HuH-7 (cell line): ENCODE results near the gene LILRA1.
"Not testable (repeated sequence)": the region's sequence is repeated elsewhere in the genome, so short reads cannot be mapped to it uniquely, and the experiment has no call there.

Experiments
- DNase-seq: peaks from one replicate; pipeline ENCODE4 v3.0.0; 2011; ENCODE audit warnings: low spot score

Gene LILRA1

DNA sequence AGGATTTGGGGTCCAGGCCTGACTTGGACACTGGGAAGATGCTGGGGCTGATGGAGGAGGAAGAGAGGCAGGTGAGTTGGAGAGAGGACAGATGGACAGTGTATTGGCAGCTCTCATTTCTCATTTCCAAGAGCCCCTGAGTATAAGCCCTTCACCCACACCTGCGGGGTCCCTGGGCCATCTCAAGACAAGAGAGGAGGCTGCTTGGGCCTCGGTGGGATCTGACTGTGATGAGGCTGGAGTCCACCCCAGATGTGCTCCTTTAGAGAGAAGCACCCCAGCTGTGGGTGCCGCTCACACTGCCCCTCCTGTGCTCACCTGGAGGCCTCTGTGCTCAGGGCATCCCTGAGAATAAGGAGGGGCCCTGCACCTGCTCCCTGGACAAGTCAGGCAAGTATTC, 16.1 kb upstream of the LILRA1 start:
- DNase-seq = no peak

DNA sequence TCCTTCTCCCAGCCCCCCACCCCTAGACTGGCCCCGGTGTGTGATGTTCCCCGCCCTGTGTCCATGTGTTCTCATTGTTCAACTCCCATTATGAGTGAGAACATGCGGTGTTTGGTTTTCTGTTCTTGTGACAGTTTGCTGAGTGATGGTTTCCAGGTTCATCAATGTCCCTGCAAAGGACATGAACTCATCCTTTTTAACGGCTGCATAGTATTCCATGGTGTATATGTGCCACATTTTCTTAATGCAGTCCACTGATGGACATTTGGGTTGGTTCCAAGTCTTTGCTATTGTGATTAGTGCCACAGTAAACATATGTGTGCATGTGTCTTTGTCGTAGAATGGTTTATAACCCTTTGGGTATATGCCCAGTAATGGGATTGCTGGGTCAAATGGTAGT, 15.2 kb upstream of the LILRA1 start:
- DNase-seq = not testable (repeated sequence)

DNA sequence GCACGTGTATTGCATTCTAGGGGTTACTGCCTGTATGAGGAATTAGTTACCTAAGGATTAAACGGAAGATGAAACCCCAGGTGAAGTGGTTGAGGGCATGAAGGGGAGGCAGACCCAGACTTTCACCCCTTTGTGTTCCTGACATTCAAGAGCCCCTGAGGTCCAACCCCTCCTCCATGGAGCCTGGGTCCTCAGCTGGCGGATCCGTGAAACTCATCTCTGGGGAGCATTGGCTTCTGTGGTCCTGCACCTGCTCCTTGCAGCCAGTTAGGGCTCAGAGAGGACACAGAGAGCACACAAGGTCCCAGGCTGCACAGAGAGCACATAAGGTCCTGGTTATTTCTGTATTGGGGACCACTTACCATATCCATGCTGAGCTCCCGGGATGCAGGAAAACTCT, 7.0 kb upstream of the LILRA1 start:
- no peak for DNase-seq

DNA sequence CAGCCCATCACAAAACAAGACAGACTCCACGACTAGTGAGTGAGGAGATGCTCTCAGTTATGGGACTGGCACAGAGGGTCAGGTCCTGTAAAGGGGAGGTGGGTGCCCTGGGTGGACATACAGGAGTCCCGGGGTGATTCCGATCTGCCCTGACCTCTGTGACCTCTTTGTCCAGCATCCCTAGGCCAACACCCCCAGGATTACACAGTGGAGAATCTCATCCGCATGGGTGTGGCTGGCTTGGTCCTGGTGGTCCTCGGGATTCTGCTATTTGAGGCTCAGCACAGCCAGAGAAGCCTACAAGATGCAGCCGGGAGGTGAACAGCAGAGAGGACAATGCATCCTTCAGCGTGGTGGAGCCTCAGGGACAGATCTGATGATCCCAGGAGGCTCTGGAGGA, 6.4 kb upstream of the LILRA1 start:
- no peak for DNase-seq

DNA sequence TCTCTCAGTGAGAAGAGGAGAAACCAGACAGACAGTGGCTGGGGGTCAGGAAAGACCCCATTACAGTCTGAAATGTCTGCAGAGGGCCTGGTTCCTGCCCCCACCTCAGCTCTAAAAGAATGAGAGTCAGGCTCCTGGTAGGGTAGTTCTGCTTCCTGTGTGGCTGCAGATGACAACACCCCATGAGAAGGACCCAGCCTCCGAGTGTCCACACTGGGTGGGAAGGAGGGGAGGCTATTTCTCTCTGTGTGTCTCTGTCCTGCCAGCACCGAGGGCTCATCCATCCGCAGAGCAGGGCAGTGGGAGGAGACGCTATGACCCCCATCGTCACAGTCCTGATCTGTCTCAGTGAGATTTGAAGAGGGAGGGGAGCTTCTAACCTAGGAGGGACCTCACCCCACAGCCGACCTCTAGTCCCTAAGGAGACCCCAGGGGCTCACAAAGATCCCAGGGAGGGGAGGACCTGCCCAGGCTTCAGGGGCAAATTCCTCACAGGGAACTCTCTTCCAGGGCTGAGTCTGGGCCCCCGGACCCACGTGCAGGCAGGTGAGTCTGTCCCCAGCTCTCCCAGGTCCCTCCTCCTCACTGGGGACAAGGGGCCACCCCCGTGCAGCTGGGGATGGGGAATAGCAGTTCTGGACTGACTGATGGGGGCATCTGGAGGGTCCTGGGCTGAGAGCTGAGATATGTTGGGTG, 647 bp downstream of the LILRA1 start:
- DNase-seq = not testable (repeated sequence)

DNA sequence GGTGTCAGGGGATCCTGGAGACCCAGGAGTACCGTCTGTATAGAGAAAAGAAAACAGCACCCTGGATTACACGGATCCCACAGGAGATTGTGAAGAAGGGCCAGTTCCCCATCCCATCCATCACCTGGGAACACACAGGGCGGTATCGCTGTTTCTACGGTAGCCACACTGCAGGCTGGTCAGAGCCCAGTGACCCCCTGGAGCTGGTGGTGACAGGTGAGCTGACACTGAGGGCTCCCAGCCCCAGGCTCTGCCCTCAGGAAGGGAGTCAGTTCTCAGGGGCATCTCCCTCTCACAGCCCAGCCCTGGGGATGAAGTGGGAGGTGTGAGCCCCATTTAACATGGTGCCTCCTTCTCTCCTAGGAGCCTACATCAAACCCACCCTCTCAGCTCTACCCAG, 1.3 kb downstream of the LILRA1 start:
- no peak for DNase-seq

DNA sequence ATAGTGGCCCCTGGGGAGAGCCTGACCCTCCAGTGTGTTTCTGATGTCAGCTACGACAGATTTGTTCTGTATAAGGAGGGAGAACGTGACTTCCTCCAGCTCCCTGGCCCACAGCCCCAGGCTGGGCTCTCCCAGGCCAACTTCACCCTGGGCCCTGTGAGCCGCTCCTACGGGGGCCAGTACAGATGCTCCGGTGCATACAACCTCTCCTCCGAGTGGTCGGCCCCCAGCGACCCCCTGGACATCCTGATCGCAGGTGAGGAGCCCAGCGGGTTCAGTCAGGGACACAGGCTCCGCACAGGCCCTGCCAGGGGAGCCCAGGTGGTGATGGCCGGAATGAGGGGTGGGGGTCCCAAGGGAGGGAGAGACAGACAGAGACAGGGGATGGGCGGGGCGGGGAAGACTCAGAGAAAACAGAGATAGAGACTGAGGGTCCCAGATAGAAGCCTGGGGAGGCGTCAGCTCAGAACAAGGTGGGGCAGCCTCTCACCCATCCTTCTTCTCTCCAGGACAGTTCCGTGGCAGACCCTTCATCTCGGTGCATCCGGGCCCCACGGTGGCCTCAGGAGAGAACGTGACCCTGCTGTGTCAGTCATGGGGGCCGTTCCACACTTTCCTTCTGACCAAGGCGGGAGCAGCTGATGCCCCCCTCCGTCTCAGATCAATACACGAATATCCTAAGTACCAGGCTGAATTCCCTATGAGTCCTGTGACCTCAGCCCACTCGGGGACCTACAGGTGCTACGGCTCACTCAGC, 2.4 kb downstream of the LILRA1 start:
- not testable (repeated sequence) for DNase-seq

DNA sequence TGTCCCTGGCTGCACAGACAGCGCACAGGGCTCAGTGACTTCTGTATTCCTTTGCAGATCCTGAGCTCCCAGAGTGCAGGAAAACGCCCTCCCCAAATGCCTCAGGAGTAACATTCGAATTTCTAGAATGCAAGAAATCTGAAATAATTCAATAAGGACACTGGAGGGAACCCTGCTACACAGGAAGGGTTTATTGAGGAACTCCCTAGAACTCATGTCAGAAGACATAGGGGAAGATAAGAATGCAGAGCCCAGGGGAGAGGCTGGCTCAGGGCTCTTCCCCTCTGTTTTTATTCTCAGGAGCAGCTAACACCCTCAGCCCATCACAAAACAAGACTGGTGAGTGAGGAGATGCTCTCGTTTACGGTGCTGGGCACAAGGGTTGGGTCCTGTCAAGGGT, 6.8 kb downstream of the LILRA1 start:
- DNase-seq = no peak

DNA sequence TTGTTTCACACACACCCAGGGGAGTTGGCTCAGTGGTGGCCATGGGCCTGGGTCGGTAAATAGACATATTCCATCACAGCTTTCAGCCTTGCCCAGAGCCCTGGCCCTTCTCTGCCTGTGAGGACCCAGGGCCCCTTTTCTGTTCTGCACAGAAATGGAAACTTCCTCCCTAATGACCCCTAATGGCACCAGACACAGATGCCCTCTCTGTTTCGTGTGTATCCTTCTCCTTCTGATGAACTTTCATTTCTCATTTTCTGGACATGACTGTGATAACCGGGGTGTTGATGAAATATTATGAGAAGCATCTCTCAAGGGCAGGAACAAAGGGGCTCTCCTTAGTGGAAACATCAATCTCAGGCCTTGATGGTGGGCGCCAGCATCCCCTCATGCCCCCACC, 12.8 kb downstream of the LILRA1 start:
- no peak for DNase-seq

DNA sequence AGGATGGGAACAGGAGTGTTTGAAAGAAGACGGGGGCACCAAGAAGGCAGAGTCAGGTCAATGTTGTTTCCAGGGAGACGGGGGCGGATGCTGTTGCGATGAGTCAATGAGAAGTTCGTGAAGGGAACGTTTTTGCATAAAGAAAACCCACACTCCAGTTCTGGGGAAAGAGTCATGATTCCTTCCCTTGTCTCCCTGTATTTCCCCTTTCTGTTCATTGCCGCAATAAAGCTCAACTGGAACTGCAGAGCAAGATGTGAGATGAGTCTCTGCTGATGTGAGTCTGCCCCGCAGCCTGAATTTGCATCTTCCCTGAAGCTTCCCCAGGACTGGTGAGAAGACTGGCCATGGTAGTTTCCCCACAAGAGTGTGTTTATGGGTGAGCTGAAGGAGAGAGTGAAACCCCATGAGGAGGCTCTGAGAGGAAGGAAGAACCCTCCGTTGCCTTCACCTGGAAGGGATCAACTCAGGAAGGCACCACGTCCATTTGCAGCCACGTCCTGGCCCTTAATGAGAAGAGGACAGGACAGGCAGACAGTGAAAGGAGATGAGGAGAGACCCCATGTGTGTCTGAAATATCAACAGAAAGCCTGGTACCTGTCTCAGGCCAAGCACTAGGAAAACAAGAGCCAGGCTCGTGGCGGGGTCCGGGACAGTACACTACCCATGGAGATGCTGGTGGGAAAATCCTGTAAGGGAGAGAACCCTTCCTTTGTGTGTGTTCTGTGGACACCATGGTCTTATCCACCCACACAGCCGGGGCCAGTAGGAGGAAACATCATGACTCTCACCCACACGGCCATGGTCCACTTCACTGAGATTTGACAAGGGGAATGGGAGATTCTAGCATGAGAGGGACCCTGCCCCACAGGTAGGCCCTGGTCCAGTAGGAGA, 13.7 kb downstream of the LILRA1 start:
- no peak for DNase-seq

DNA sequence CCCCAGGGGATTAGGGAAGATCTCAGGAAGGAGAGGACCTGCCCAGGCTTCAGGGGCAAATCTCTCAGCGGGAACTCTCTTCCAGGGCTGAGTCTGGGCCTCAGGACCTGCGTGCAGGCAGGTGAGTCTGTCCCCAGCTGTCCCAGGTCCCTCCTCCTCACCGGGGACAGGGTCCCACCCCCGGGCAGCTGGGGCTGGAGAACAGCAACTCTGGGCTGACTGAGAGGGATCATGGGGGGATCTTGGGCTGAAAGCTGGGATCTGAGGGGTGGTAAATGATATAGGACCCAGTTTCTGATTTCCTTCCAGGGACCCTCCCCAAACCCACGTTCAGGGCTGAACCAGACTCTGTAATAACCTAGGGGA, 14.3 kb downstream of the LILRA1 start:
- no peak for DNase-seq

DNA sequence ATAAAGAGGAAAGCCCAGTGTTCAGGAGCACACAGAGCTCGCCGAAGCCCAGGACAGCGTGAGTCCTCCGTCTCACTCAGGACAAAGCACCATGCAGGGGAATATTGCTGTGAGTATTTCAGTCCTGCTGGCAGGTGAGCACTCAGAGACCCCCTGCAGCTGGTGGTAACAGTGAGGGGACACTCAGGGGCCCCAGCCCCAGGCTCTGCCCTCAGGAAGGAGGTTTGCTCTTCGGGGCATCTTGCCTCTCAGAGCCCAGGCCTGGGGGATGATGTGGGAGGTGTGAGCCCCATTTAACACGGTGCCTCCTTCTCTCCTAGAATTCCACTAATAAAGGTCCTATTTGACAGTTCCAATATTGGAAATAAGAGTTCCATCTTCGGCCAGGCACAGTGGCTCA, 14.8 kb downstream of the LILRA1 start:
- DNase-seq = no peak

DNA sequence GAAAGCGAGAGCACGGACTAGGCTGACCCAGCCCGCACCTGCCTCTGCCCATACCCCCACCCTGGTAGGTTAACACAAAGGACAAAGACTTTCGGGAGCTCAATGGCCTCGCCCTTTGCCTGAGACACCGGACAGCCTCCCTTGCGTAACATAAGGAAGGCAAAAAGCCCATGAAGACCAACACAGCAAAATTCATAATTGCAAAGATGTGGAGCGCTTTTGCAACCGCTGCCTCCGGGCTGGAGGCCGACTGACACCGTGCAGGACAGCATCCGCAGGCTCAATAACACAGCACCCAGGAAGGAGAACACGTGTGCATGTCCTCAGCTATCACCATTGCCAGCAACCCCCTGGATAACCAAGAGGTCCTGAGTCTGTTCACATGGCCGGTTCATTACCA, 15.4 kb downstream of the LILRA1 start:
- DNase-seq = no peak

DNA sequence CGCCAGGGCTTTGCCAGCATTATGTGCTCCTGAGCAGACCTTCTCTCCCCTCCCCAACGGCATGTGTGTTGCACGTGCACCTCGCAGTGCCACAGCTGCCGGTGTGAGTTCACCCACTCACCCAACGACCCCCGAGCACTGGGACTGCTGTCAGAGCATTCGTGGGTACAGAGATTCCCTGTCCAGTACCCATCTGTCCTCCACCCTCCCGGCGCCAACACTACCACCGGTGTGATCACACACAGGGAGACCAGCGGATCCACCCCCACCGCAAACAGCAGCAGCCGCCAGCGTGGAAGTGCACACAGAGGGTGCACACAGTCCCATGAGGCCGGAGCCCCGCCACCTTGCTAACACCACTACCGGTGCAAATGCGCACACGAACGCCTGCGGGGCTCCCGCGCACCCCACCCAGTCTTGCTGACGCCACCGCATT, 15.9 kb downstream of the LILRA1 start:
- DNase-seq = no peak

DNA sequence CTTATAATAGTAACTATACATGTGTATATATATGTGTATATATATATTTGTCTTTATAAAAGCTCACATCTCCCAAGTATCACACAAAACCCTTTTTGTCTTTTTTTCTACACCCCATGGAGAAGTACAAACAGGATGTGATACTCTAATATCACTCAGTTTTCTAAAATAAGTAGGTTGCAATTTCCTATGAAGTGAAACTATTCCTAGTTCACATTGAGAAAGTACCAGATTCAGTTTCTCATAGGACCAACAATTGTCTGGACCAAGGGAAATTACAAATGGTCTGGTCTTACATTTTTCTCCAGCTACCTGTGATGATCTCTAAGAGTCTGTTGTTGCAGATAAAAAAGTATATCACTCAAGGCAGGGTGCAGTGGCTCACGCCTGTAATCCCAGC, 19.0 kb downstream of the LILRA1 start:
- no peak for DNase-seq

DNA sequence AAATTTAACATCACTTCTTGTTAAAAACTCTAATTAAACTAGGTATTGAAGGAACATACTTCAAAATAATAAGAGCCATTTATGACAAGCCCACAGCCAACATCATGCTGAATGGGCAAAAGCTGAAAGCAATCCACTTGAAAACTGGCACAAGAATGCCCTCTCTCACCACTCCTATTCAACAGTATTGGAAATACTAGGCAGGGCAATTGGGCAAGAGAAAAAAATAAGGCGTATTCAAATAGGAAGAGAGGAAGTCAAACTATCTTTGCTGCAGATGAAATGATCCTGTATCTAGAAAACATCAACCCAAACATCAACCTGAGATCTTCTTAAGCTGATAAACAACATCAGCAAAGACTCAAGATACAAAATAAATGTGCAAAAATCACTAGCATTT, 21.3 kb downstream of the LILRA1 start:
- no peak for DNase-seq

DNA sequence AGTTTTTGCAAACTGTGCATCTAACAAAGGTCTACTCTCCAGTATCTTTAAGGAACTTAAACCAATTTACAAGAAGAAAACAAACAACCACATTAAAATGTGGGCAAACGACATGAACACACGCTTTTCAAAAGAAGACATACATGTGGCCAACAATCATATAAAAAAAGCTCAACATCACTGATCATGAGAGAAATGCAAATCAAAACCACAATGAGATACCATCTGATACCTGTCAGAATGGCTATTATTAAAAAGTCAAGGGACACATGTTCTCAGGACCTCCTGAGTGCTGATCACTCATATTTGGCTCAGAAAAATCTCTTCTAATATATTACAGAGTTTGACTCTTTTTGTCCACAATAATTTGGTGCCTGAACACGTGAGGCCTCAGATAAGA, 22.6 kb downstream of the LILRA1 start:
- no peak for DNase-seq

DNA sequence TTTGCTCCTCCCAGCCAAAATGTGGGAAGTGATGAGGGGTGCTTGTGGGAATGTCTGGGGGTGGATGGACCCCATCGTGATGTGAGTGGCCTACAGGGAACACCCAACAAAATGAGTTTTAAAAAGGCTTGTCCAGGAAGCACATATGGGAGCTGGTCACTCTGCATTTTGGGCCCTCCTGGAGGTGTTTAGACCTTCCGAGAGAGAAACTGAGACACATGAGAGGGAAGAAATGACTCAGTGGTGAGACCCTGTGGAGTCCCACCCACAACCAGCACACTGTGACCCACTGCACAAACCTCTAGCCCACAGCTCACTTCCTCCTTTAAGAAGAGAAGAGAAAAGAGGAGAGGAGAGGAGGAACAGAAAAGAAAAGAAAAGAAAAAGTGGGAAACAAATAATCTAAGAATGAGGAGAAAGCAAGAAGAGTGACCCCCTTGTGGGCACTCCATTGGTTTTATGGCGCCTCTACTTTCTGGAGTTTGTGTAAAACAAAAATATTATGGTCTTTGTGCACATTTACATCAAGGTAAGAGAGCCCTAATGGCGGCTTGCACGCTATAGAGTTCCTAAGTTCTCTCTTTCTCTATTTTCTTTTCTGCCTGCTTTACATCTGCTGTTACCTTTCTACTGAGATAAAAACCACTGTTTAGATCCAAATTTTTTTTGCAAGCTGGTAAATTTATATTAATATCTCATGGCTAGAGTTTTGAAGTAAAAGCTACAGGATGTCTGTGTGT, 23.6 kb downstream of the LILRA1 start:
- DNase-seq = no peak

DNA sequence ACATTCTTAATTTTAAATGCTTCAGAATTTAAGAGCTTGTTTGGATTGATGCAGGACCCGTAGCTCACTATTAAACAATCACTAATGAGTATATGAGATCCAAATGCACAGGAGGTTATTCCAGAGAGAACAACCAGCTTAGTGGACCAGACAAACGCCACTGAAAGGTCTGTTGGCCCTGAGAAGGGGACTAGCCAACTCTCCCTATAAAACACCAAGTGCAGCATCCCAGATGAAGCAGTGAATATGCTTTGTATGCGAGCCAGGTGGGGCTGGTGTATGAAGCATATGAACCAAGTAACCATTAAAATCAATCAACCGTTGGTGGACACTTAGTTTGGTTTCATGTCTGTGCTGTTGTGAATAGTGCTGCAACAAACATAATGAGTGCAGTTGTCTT, 27.0 kb downstream of the LILRA1 start:
- DNase-seq = no peak

DNA sequence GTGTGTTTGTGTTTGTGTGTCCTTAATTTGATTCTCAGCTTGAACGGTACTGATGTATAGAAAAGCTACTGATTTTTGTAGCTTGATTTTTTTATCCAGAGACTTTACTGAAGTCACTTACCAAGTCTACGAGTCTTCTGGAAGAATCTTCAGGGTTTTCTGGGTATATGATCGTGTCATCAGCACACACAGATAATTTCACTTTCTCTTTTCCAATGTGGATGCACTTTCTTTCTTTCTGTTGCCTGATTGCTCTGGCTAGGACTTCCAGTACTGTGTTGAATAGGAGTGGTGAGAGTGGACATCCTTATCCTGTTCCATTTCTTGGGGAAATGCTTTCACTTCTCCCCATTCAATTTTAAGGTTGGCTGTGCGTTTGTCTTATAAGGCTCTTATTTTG, 29.0 kb downstream of the LILRA1 start:
- no peak for DNase-seq

DNA sequence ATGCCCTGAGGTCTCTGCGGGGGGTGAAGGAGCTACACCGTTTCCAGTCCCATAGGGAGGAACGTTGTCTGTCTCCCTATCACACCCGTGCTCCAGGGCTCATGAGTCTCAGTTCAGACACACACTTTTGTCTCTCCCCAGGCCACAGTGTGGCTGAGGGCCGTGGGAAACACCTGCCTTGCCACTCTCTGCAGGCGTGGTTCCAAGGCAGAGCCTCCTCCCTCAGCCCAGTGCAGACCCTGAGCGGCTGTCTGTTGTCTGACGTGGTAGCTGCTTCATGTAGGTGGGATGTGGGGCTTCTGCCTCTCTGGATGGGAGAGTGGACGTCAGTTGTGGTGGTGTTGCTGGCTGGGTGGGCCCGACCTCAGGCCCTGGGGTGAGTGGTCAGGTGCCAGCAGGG, 30.8 kb downstream of the LILRA1 start:
- DNase-seq = not testable (repeated sequence)
